ENCODE results near the gene KCNN1. TPM values are rescaled to one million over a fixed set of nuclear protein-coding genes. Genes with fewer than 3 reads are reported as not detected.

KCNN1 gene
- total RNA-seq, 1 donor from 2014 or later = 1.5 TPM

- no peaks in the 10 kb centered on the region for H3K4me1 Mint-ChIP-seq (ENCODE audit: low read depth, unreplicated experiment)
- no peak overlapping the region for H2AFZ ChIP-seq (ENCODE audit: low read depth, low read length)
- H3K4me2 ChIP-seq (ENCODE audit: low read length) = no peak overlapping the region
- no peaks in the 10 kb centered on the region for H3K79me2 ChIP-seq (ENCODE audit: insufficient read depth, low read length)
- no peaks in the 10 kb centered on the region for H3K9me3 ChIP-seq (ENCODE audit: insufficient read depth, low read depth, low read length)
- H3K36me3 Mint-ChIP-seq (ENCODE audit: low read depth, unreplicated experiment) = no peaks in the 10 kb centered on the region
- H3K27me3 ChIP-seq (ENCODE audit: insufficient read depth, low read length) = peaks cover 4% of the 10 kb centered on the region
- H3K27ac Mint-ChIP-seq (ENCODE audit: unreplicated experiment) = no peak overlapping the region
- H3K36me3 ChIP-seq (ENCODE audit: insufficient read depth, low read length) = no peaks in the 10 kb centered on the region
- H3K4me1 ChIP-seq (ENCODE audit: insufficient read depth, low read length) = no peaks in the 10 kb centered on the region
- no peak overlapping the region for H3K4me3 Mint-ChIP-seq (ENCODE audit: unreplicated experiment)
- no peak for FAIRE-seq
- H4K20me1 ChIP-seq (ENCODE audit: insufficient read depth, low read length) = no peaks in the 10 kb centered on the region
- H3K27me3 Mint-ChIP-seq (ENCODE audit: low read depth, unreplicated experiment) = peaks cover 13% of the 10 kb centered on the region
- H3K27ac ChIP-seq (ENCODE audit: low read depth, low read length) = no peak overlapping the region
- TF ChIP-seq EZH2 (IDR thresholded peaks at IDR 0.05; ENCODE audit: insufficient read depth, low read length) (no peak), CTCF (IDR thresholded peaks at IDR 0.05; ENCODE audit: insufficient read depth, low read depth, low read length) (no peak)
- H3K9me3 Mint-ChIP-seq (ENCODE audit: unreplicated experiment) = no peaks in the 10 kb centered on the region
- DNase-seq (ENCODE audit: low read depth) = no peak
- H3K4me3 ChIP-seq (ENCODE audit: insufficient read depth, low read depth, low read length) = no peak overlapping the region
- H3K9ac ChIP-seq (ENCODE audit: low read length) = no peak overlapping the region
Measured at GRCh38 chr19:17974551-17974950, 7.6 kb downstream of the KCNN1 start.

GRCh38 chr19:17975032-17975431, 8.1 kb downstream of the KCNN1 start:
- peaks cover 4% of the 10 kb centered on the region for H3K27me3 ChIP-seq (ENCODE audit: insufficient read depth, low read length)
- Mint-ChIP-seq H3K4me1 (ENCODE audit: low read depth, unreplicated experiment) (no peaks in the 10 kb centered on the region), H3K27ac (ENCODE audit: unreplicated experiment) (no peak overlapping the region), H3K9me3 (ENCODE audit: unreplicated experiment) (no peaks in the 10 kb centered on the region), H3K27me3 (ENCODE audit: low read depth, unreplicated experiment) (peaks cover 13% of the 10 kb centered on the region), H3K4me3 (ENCODE audit: unreplicated experiment) (no peak overlapping the region), H3K36me3 (ENCODE audit: low read depth, unreplicated experiment) (no peaks in the 10 kb centered on the region)
- TF ChIP-seq CTCF (IDR thresholded peaks at IDR 0.05; ENCODE audit: insufficient read depth, low read depth, low read length) (no peak), EZH2 (IDR thresholded peaks at IDR 0.05; ENCODE audit: insufficient read depth, low read length) (no peak)
- no peaks in the 10 kb centered on the region for H4K20me1 ChIP-seq (ENCODE audit: insufficient read depth, low read length)
- no peaks in the 10 kb centered on the region for H3K79me2 ChIP-seq (ENCODE audit: insufficient read depth, low read length)
- no peak overlapping the region for H3K27ac ChIP-seq (ENCODE audit: low read depth, low read length)
- FAIRE-seq (no peak), DNase-seq (ENCODE audit: low read depth) (no peak)
- no peak overlapping the region for H3K4me2 ChIP-seq (ENCODE audit: low read length)
- no peak overlapping the region for H3K4me3 ChIP-seq (ENCODE audit: insufficient read depth, low read depth, low read length)
- no peaks in the 10 kb centered on the region for H3K4me1 ChIP-seq (ENCODE audit: insufficient read depth, low read length)
- H2AFZ ChIP-seq (ENCODE audit: low read depth, low read length) = no peak overlapping the region
- H3K36me3 ChIP-seq (ENCODE audit: insufficient read depth, low read length) = no peaks in the 10 kb centered on the region
- no peaks in the 10 kb centered on the region for H3K9me3 ChIP-seq (ENCODE audit: insufficient read depth, low read depth, low read length)
- no peak overlapping the region for H3K9ac ChIP-seq (ENCODE audit: low read length)

DNA sequence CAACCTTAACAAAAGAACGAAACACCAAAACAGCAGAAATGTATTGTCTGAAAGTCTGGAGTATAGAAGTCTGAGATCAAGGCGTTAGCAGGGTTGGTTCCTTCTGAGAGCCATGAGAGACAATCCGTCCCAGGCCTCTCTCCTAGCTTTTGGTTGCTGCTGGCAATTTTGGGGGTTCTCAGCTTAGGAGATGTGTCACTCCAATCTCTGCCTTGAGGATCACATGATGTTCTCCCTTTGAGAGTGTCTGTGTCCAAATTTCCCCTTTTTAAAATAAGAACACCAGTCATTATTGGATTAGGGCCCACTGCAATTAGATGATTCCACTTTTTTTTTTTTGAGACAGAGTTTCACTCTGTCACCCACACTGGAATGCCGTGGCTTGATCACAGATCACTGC, 10.1 kb downstream of the KCNN1 start:
- H3K9ac ChIP-seq (ENCODE audit: low read length) = no peak overlapping the region
- H2AFZ ChIP-seq (ENCODE audit: low read depth, low read length) = no peak overlapping the region
- no peaks in the 10 kb centered on the region for H3K36me3 ChIP-seq (ENCODE audit: insufficient read depth, low read length)
- no peak for FAIRE-seq
- H3K4me1 Mint-ChIP-seq (ENCODE audit: low read depth, unreplicated experiment) = no peaks in the 10 kb centered on the region
- no peak for TF ChIP-seq CTCF (IDR thresholded peaks at IDR 0.05; ENCODE audit: insufficient read depth, low read depth, low read length)
- no peak for TF ChIP-seq EZH2 (IDR thresholded peaks at IDR 0.05; ENCODE audit: insufficient read depth, low read length)
- H3K27ac Mint-ChIP-seq (ENCODE audit: unreplicated experiment) = no peak overlapping the region
- H3K79me2 ChIP-seq (ENCODE audit: insufficient read depth, low read length) = no peaks in the 10 kb centered on the region
- H3K27me3 Mint-ChIP-seq (ENCODE audit: low read depth, unreplicated experiment) = peaks cover 13% of the 10 kb centered on the region
- no peak overlapping the region for H3K4me2 ChIP-seq (ENCODE audit: low read length)
- H3K27ac ChIP-seq (ENCODE audit: low read depth, low read length) = no peak overlapping the region
- H3K4me1 ChIP-seq (ENCODE audit: insufficient read depth, low read length) = no peaks in the 10 kb centered on the region
- H3K4me3 ChIP-seq (ENCODE audit: insufficient read depth, low read depth, low read length) = no peak overlapping the region
- peaks cover 6% of the 10 kb centered on the region for H3K27me3 ChIP-seq (ENCODE audit: insufficient read depth, low read length)
- no peaks in the 10 kb centered on the region for H3K9me3 ChIP-seq (ENCODE audit: insufficient read depth, low read depth, low read length)
- no peaks in the 10 kb centered on the region for H4K20me1 ChIP-seq (ENCODE audit: insufficient read depth, low read length)
- H3K36me3 Mint-ChIP-seq (ENCODE audit: low read depth, unreplicated experiment) = no peaks in the 10 kb centered on the region
- H3K9me3 Mint-ChIP-seq (ENCODE audit: unreplicated experiment) = no peaks in the 10 kb centered on the region
- no peak overlapping the region for H3K4me3 Mint-ChIP-seq (ENCODE audit: unreplicated experiment)
- DNase-seq (ENCODE audit: low read depth) = no peak
